ENCODE measurements around the gene FCHSD2.

Gene FCHSD2

GRCh38 chr11:73164803-73165540 lies 22.9 kb upstream of the FCHSD2 start:
- no peak for TF ChIP-seq SPI1 (IDR thresholded peaks at IDR 0.05; ENCODE audit: low read depth, low read length)
- no peak for TF ChIP-seq TAF1 (IDR thresholded peaks at IDR 0.05; ENCODE audit: low read depth, low read length)
- no peak for TF ChIP-seq PAX5 (IDR thresholded peaks at IDR 0.05; ENCODE audit: insufficient read depth, low read length, severe bottlenecking)
- TF ChIP-seq POU2F2 (IDR thresholded peaks at IDR 0.05; ENCODE audit: low read depth, low read length) = no peak
- no peak for TF ChIP-seq POLR2A (IDR thresholded peaks at IDR 0.05; ENCODE audit: low read depth, low read length)
- TF ChIP-seq POLR2AphosphoS5 (IDR thresholded peaks at IDR 0.05; ENCODE audit: low read depth, low read length) = no peak
- FAIRE-seq (peak; percentile 31), DNase-seq (ENCODE audit: insufficient read length, low spot score) (no peak)

DNA sequence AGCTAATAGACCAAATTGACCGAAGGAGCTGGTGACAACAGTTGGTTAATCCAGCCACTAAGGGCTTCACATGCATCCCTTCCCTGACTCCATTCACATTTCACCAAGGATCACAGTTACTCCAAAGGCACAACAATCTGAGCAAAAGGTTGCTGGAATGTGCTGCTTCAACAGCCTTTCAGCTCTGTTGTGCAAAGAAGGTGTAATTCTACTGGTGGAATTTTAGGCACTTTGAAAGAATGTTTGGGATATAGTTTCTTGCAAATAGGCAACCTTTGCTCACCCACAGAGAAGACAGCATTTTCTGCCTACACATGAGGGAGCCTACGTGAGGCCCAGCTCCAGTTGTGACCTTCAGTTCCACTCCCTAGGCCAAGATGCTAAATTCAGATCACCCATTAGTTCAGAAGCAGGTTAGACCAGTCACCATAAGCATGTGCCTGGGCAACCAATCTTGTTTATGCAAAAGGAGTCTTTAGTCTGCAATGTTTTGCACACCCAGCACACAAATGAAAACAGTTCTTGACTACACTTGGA lies 21.6 kb upstream of the FCHSD2 start:
- no peak for DNase-seq (ENCODE audit: insufficient read length, low spot score)
- TF ChIP-seq SPI1 (IDR thresholded peaks at IDR 0.05; ENCODE audit: low read depth, low read length) (no peak), PAX5 (IDR thresholded peaks at IDR 0.05; ENCODE audit: insufficient read depth, low read length, severe bottlenecking) (no peak), POLR2AphosphoS5 (IDR thresholded peaks at IDR 0.05; ENCODE audit: low read depth, low read length) (no peak), POU2F2 (IDR thresholded peaks at IDR 0.05; ENCODE audit: low read depth, low read length) (no peak), POLR2A (IDR thresholded peaks at IDR 0.05; ENCODE audit: low read depth, low read length) (no peak), TAF1 (IDR thresholded peaks at IDR 0.05; ENCODE audit: low read depth, low read length) (no peak)
- peak; percentile 35 for FAIRE-seq

DNA sequence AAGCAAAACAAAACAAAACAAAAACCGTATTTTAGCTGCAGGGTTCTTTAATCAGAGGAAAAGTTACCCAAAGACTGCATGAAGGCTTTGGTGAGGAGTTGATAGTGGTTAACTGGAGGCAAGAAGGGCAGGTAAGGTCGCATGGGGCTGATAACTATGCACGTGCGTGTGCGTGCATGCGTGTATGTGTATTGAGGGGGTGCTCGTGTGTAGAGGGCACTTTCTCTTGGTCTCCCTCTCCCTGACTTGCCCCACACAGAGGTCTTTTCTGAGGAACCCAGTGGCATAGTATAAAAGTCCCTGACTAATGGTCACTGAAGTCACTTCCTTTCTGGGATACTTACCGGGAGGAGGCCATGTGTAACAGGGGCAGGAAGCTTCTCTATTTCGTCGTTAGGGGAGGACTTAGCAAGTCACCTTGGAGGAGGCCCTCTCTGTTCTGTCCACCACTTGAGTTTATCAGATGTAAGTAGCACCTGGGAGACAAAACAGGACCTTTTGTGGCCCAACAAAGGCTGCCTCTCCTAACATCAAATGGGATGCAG lies 20.1 kb upstream of the FCHSD2 start:
- DNase-seq (ENCODE audit: insufficient read length, low spot score) = no peak
- no peak for FAIRE-seq
- TF ChIP-seq PAX5 (IDR thresholded peaks at IDR 0.05; ENCODE audit: insufficient read depth, low read length, severe bottlenecking) = peak; percentile 21
- TF ChIP-seq TAF1 (IDR thresholded peaks at IDR 0.05; ENCODE audit: low read depth, low read length) = no peak
- TF ChIP-seq SPI1 (IDR thresholded peaks at IDR 0.05; ENCODE audit: low read depth, low read length) = peak; percentile 53
- TF ChIP-seq POU2F2 (IDR thresholded peaks at IDR 0.05; ENCODE audit: low read depth, low read length) = no peak

GRCh38 chr11:73160005-73160760 lies 18.1 kb upstream of the FCHSD2 start:
- FAIRE-seq = no peak
- no peak for TF ChIP-seq POLR2A (IDR thresholded peaks at IDR 0.05; ENCODE audit: low read depth, low read length)
- no peak for TF ChIP-seq TAF1 (IDR thresholded peaks at IDR 0.05; ENCODE audit: low read depth, low read length)
- no peak for TF ChIP-seq SPI1 (IDR thresholded peaks at IDR 0.05; ENCODE audit: low read depth, low read length)
- no peak for TF ChIP-seq POU2F2 (IDR thresholded peaks at IDR 0.05; ENCODE audit: low read depth, low read length)
- no peak for TF ChIP-seq POLR2AphosphoS5 (IDR thresholded peaks at IDR 0.05; ENCODE audit: low read depth, low read length)
- DNase-seq (ENCODE audit: insufficient read length, low spot score) = no peak

DNA sequence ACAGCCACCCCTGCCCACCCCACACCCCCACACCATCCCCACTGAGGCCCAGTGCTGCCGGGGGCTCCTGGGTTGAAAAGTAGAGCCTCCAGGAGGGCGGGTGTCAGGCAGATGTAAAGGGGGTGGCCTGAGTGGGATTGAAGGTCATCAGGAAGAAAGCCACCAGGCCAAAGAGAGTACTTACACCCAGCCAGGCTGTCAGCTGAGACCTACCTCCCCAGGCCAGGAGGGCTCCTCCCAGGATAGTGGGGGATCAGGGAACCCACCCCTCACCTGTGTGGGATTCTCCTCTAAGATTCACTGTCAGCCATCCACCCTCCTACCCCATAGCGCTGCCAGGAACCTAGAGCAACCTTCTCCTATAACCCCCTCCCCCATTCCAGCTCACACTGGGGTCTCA lies 17.2 kb upstream of the FCHSD2 start:
- FAIRE-seq = no peak
- TF ChIP-seq POLR2A (IDR thresholded peaks at IDR 0.05; ENCODE audit: low read depth, low read length) (no peak), SPI1 (IDR thresholded peaks at IDR 0.05; ENCODE audit: low read depth, low read length) (no peak), POLR2AphosphoS5 (IDR thresholded peaks at IDR 0.05; ENCODE audit: low read depth, low read length) (no peak), PAX5 (IDR thresholded peaks at IDR 0.05; ENCODE audit: insufficient read depth, low read length, severe bottlenecking) (no peak), TAF1 (IDR thresholded peaks at IDR 0.05; ENCODE audit: low read depth, low read length) (no peak)
- DNase-seq (ENCODE audit: insufficient read length, low spot score) = no peak

- TF ChIP-seq POLR2AphosphoS5 (IDR thresholded peaks at IDR 0.05; ENCODE audit: low read depth, low read length) = no peak
- no peak for TF ChIP-seq TAF1 (IDR thresholded peaks at IDR 0.05; ENCODE audit: low read depth, low read length)
- TF ChIP-seq SPI1 (IDR thresholded peaks at IDR 0.05; ENCODE audit: low read depth, low read length) = no peak
- TF ChIP-seq PAX5 (IDR thresholded peaks at IDR 0.05; ENCODE audit: insufficient read depth, low read length, severe bottlenecking) = no peak
- TF ChIP-seq POLR2A (IDR thresholded peaks at IDR 0.05; ENCODE audit: low read depth, low read length) = no peak
- no peak for TF ChIP-seq POU2F2 (IDR thresholded peaks at IDR 0.05; ENCODE audit: low read depth, low read length)
- no peak for FAIRE-seq
- DNase-seq (ENCODE audit: insufficient read length, low spot score) = no peak
These were observed 16.4 kb upstream of the FCHSD2 start for GRCh38 chr11:73158356-73159051.

- FAIRE-seq (peak; percentile 81), DNase-seq (ENCODE audit: insufficient read length, low spot score) (no peak)
- TF ChIP-seq POLR2AphosphoS5 (IDR thresholded peaks at IDR 0.05; ENCODE audit: low read depth, low read length) = peak; percentile 48; the same call in 1 of the 2 replicates
- TF ChIP-seq POLR2A (IDR thresholded peaks at IDR 0.05; ENCODE audit: low read depth, low read length) = peak; percentile 68
- TF ChIP-seq TAF1 (IDR thresholded peaks at IDR 0.05; ENCODE audit: low read depth, low read length) = no peak
- TF ChIP-seq SPI1 (IDR thresholded peaks at IDR 0.05; ENCODE audit: low read depth, low read length) = peak; percentile 83
- no peak for TF ChIP-seq PAX5 (IDR thresholded peaks at IDR 0.05; ENCODE audit: insufficient read depth, low read length, severe bottlenecking)
These were observed 15.2 kb upstream of the FCHSD2 start for GRCh38 chr11:73157101-73158010.

- no peak for FAIRE-seq
- TF ChIP-seq PAX5 (IDR thresholded peaks at IDR 0.05; ENCODE audit: insufficient read depth, low read length, severe bottlenecking) (no peak), SPI1 (IDR thresholded peaks at IDR 0.05; ENCODE audit: low read depth, low read length) (no peak), POU2F2 (IDR thresholded peaks at IDR 0.05; ENCODE audit: low read depth, low read length) (no peak), POLR2AphosphoS5 (IDR thresholded peaks at IDR 0.05; ENCODE audit: low read depth, low read length) (no peak), TAF1 (IDR thresholded peaks at IDR 0.05; ENCODE audit: low read depth, low read length) (no peak), POLR2A (IDR thresholded peaks at IDR 0.05; ENCODE audit: low read depth, low read length) (no peak)
- DNase-seq (ENCODE audit: insufficient read length, low spot score) = no peak
These were observed 14.6 kb upstream of the FCHSD2 start for GRCh38 chr11:73156686-73157085.

Measured in GM12891 (cell line).